ENCODE measurements around the gene SLC25A36. TPM values are rescaled to one million over a fixed set of nuclear protein-coding genes. Genes with fewer than 3 reads are reported as not detected.
"Not testable (repeated sequence)": the region's sequence is repeated elsewhere in the genome, so short reads cannot be mapped to it uniquely, and the experiment has no call there.

The SLC25A36 gene
- total RNA-seq, 1 donor from 2014 or later: 17.5 TPM

GRCh38 chr3:141000027-141000663, 58.5 kb downstream of the SLC25A36 start:
- ATAC-seq: peak; percentile 76

- ATAC-seq: no peak
Measured at GRCh38 chr3:141000686-141001085, 59.0 kb downstream of the SLC25A36 start.

GRCh38 chr3:141006344-141006743, 64.7 kb downstream of the SLC25A36 start:
- no peak for ATAC-seq

GRCh38 chr3:141009496-141009895, 67.9 kb downstream of the SLC25A36 start:
- no peak for ATAC-seq

DNA sequence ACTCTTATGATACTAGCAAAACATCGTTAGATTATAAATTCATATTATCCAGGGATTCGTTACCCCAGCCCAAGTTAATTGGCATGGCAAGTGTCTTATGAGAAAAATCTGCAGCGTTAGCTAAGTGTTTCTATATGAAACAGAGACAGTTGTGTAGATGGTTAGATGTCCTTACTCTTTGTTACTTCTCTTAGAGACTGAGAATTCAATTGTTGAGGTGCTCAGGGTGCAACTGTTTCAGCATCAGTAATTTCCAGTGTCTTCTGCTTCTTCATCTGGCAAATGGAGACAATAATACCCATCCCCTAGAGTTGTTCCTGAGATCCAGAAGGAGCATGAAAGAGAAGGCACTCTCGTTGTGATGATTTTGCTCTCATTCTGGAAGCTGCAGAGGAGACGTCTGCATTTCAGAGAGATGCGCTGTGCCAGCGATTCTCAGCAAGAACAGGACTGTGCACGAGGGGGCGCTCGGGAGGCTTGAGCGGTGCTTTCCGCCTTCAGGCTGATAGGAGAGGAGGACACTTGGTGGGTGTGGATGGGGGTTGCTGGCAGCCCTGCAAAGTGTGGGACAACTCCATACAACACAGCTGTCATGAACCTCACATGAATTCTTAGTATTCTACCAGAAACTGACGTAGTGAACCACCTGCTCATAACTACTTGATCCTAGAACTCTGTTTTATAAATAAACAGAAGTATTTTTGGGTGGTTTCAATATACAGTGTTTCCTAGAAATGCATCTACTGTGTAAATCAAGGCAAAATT, 69.8 kb downstream of the SLC25A36 start:
- ATAC-seq: peak; percentile 50

DNA sequence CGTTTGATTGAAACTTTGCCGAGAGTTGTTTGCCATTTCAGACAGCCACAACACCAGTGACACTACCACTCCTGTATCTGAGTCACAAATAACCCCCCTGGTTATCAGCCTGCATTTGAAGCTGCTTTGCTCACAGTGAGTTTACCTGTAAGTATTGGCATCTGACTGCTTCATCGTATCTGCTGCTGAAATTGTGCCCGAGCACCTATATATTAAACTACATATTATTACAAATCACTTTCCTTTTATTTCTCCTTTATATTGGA, 70.3 kb downstream of the SLC25A36 start:
- no peak for ATAC-seq

- ATAC-seq: no peak
Measured at GRCh38 chr3:141012571-141012970, 70.9 kb downstream of the SLC25A36 start.

GRCh38 chr3:141015481-141015880, 73.8 kb downstream of the SLC25A36 start:
- ATAC-seq: no peak

GRCh38 chr3:141017366-141018322, 76.0 kb downstream of the SLC25A36 start:
- ATAC-seq: not testable (repeated sequence)

DNA sequence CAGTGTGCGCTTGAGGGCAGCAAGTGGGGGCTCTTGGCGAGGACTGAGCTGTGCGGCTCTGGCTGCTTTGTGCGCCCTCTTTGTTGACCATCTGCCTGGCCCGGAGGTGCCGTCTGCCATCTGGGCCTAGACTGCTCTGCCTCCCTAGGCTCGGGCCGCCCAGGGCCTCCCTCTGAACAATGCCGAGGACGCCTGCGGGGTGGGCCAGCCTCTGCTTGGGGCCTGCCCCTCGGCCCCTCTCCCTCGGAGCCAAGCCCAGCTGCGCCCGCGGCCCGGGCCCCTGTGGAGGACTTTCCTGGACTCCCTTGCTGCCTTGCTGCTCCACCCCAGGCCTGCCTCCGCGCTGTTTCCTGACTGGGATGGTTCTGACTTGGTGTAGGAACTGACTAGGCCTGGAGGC, 77.6 kb downstream of the SLC25A36 start:
- ATAC-seq: no peak

- no peak for ATAC-seq
Measured at GRCh38 chr3:141020143-141020830, 78.7 kb downstream of the SLC25A36 start.

- no peak for ATAC-seq
Measured at GRCh38 chr3:141021261-141021660, 79.6 kb downstream of the SLC25A36 start.

Other genes with a start within 250 kb of the SLC25A36 start
- gene SPSB4, start 109.5 kb downstream of the SLC25A36 start, total RNA-seq: not detected

Data from esophagus mucosa (tissue), 1 donor.